K562 (cell line): Measurements from ENCODE around the gene DGUOK. TPM values are rescaled to one million over a fixed set of nuclear protein-coding genes. Genes with fewer than 3 reads are reported as not detected.

ENCODE experiments used
- ATAC-seq: fragments of 200-7000 bp; cut with Tn5 transposase; 3 replicates; pipeline ENCODE4 v1.9.1; 2020; ENCODE audit warnings: moderate library complexity
- BruUV-seq: library from RNA; stranded (reverse); fragments of 400-500 nt; replicated peaks from 2 replicates; lab custom pipeline; 2021; lab: Mats Ljungman, UMichigan
- CTCF ChIA-PET: fragments of 300-600 bp; formaldehyde crosslinking; extraction: SDS; loops from one replicate; lab custom pipeline; 2021; ENCODE audit warnings: low intra/inter-chr PET ratio; lab: Yijun Ruan, JAX
- POLR2A ChIA-PET: fragments of 300-600, 350-650 bp; sonication (Branson Sonifier 250); formaldehyde crosslinking; extraction: SDS; loops from one replicate; lab custom pipeline; 2021; ENCODE audit warnings: antibody characterized with exemption, inconsistent platforms; lab: Yijun Ruan, JAX
- DNase-seq, 4 experiments: peaks; one replicate each; pipeline versions ENCODE4 v3.0.0 to v3.0.0-alpha.2; 2011 to 2018; ENCODE audit warnings: low spot score in 3 of 4, mixed read lengths in 3 of 4; ENCODE audit errors: extremely low read depth in 1 of 4
- FAIRE-seq: peaks from 2 replicates; lab custom pipeline; 2011; peaks lifted over from hg19 to GRCh38; lab: Jason Lieb, UNC
- H2AFZ ChIP-seq: 2 replicates; pipeline ENCODE4 v1.6.0; 2011; ENCODE audit warnings: low read depth, low read length, control low read depth, inconsistent platforms
- H3K27ac ChIP-seq: fragments of 200-600 bp; 3 replicates; pipeline ENCODE4 v1.8.0; 2011; ENCODE audit warnings: low read depth, mild to moderate bottlenecking, control low read depth, inconsistent platforms, low read length, moderate library complexity, mixed read lengths; ENCODE audit errors: extremely low read depth
- H3K27me3 ChIP-seq, 2 experiments: fragments of 300-600 bp in 1 of 2; 2 replicates in 1 of 2; 3 replicates in 1 of 2; pipeline versions ENCODE4 v1.6.0 to v1.8.0; 2011; ENCODE audit warnings: inconsistent platforms in 2 of 2, low read length in 2 of 2, mild to moderate bottlenecking in 1 of 2, mixed read lengths in 1 of 2, moderate library complexity in 1 of 2; ENCODE audit not compliant: control insufficient read depth in 2 of 2, insufficient read depth in 2 of 2
- H3K36me3 ChIP-seq: fragments of 300-600 bp; 3 replicates; pipeline ENCODE4 v1.8.0; 2011; ENCODE audit warnings: mild to moderate bottlenecking, low read length, inconsistent platforms; ENCODE audit not compliant: control insufficient read depth, insufficient read depth
- H3K4me1 ChIP-seq, 2 experiments: fragments of 200-600 bp in 1 of 2; replicated peaks in 1 of 2; 2 replicates in 1 of 2; 3 replicates in 1 of 2; pipeline versions ENCODE4 v1.5.1 to v1.8.0; 2011; ENCODE audit warnings: inconsistent platforms in 2 of 2, low read length in 2 of 2, mild to moderate bottlenecking in 1 of 2, mixed read lengths in 1 of 2, moderate library complexity in 1 of 2; ENCODE audit not compliant: control insufficient read depth in 2 of 2, insufficient read depth in 2 of 2
- H3K4me2 ChIP-seq: 2 replicates; pipeline ENCODE4 v1.6.1; 2011; ENCODE audit warnings: low read length, control low read depth, inconsistent platforms, mixed read lengths; ENCODE audit not compliant: insufficient read depth
- H3K4me3 ChIP-seq: fragments of 200-600 bp; sonication (generic), shearing (Covaris generic); 2 replicates; pipeline ENCODE4 v1.5.1; 2016; ENCODE audit warnings: control low read depth, inconsistent platforms
- H3K79me2 ChIP-seq: fragments of 200-600 bp; 3 replicates; pipeline ENCODE4 v1.8.0; 2011; ENCODE audit warnings: low read length, inconsistent platforms; ENCODE audit not compliant: control insufficient read depth, insufficient read depth
- H3K9ac ChIP-seq, 2 experiments: 2 replicates each; pipeline versions ENCODE4 v1.6.0 to v1.6.1; 2011; ENCODE audit warnings: low read depth in 2 of 2, low read length in 2 of 2, control low read depth in 1 of 2, inconsistent platforms in 1 of 2, mild to moderate bottlenecking in 1 of 2, mixed read lengths in 1 of 2; ENCODE audit not compliant: insufficient read depth in 1 of 2
- H3K9me1 ChIP-seq: one replicate; pipeline ENCODE4 v1.6.0; 2011; ENCODE audit warnings: inconsistent platforms, mild to moderate bottlenecking, low read length, moderate library complexity; ENCODE audit not compliant: control insufficient read depth, insufficient read depth
- H3K9me3 ChIP-seq: replicated peaks from 2 replicates; pipeline ENCODE4 v1.5.1; 2011; ENCODE audit warnings: low read depth, low read length, inconsistent platforms; ENCODE audit not compliant: control insufficient read depth, insufficient read depth
- H4K20me1 ChIP-seq: replicated peaks from 2 replicates; pipeline ENCODE4 v1.6.1; 2011; ENCODE audit warnings: low read length, inconsistent platforms, mixed read lengths; ENCODE audit not compliant: control insufficient read depth, insufficient read depth
- ATF6 ChIP-seq: sonication (generic); formaldehyde crosslinking; IDR thresholded peaks from 2 replicates; pipeline ENCODE4 v1.4.0; 2020; ENCODE audit warnings: mild to moderate bottlenecking, missing genetic modification reagents
- CHD2 ChIP-seq: IDR thresholded peaks from 2 replicates; pipeline ENCODE4 v1.6.1; 2011; ENCODE audit warnings: low read depth, low read length
- ETV5 ChIP-seq: sonication (generic); formaldehyde crosslinking; IDR thresholded peaks from 2 replicates; pipeline ENCODE4 v1.4.0; 2020; ENCODE audit warnings: low read depth, mild to moderate bottlenecking, missing genetic modification reagents
- LEF1 ChIP-seq: fragments of 450-650 bp; IDR thresholded peaks from 2 replicates; pipeline ENCODE4 v1.6.1; 2016; ENCODE audit warnings: mild to moderate bottlenecking
- NR0B1 ChIP-seq: fragments of 450-650 bp; IDR thresholded peaks from one replicate; pipeline ENCODE4 v1.6.1; 2018; ENCODE audit warnings: mild to moderate bottlenecking, moderate library complexity; ENCODE audit not compliant: partially characterized antibody
- PHB2 ChIP-seq: fragments of 450-650 bp; IDR thresholded peaks from 2 replicates; pipeline ENCODE4 v1.6.1; 2017; ENCODE audit warnings: low read depth
- PRMT5 ChIP-seq: sonication (generic); formaldehyde crosslinking; IDR thresholded peaks from 2 replicates; pipeline ENCODE4 v1.5.0; 2020; ENCODE audit warnings: missing genetic modification reagents
- RBM15 ChIP-seq: fragments of 200-400 bp; formaldehyde crosslinking; IDR thresholded peaks from 2 replicates; pipeline ENCODE4 v1.6.1; 2018; ENCODE audit warnings: mild to moderate bottlenecking, low read length, moderate library complexity; ENCODE audit not compliant: insufficient read depth
- SMARCB1 ChIP-seq: IDR thresholded peaks from 2 replicates; pipeline ENCODE4 v1.6.1; 2011; ENCODE audit warnings: improper control_type of control experiment, low read depth; ENCODE audit not compliant: insufficient read length
- THRA ChIP-seq: fragments of 450-650 bp; IDR thresholded peaks from 2 replicates; pipeline ENCODE4 v1.6.1; 2017; ENCODE audit warnings: mild to moderate bottlenecking, moderate library complexity
- USF2 ChIP-seq: sonication (generic); formaldehyde crosslinking; IDR thresholded peaks from 2 replicates; pipeline ENCODE4 v1.5.0; 2020; ENCODE audit warnings: missing genetic modification reagents
- YY1 ChIP-seq, 3 experiments: IDR thresholded peaks; 2 replicates each; pipeline ENCODE4 v1.6.1; 2011; ENCODE audit warnings: low read length in 2 of 3, mild to moderate bottlenecking in 2 of 3, moderate library complexity in 2 of 3, borderline replicate concordance in 1 of 3, control low read depth in 1 of 3, low read depth in 1 of 3; ENCODE audit not compliant: insufficient read depth in 3 of 3, insufficient replicate concordance in 2 of 3, control insufficient read depth in 1 of 3, insufficient read length in 1 of 3; ENCODE audit errors: extremely low read depth in 1 of 3
- ZNF134 ChIP-seq: fragments of 250-450 bp; sonication (Bioruptor Pico); conservative IDR thresholded peaks from 2 replicates; pipeline ENCODE4 v1.4.0; 2020
- ZNF212 ChIP-seq: fragments of 450-650 bp; formaldehyde crosslinking; IDR thresholded peaks from 2 replicates; pipeline ENCODE4 v1.4.0; 2020; ENCODE audit warnings: mild to moderate bottlenecking
- ZNF347 ChIP-seq: fragments of 450-650 bp; formaldehyde crosslinking; IDR thresholded peaks from 2 replicates; pipeline ENCODE4 v1.4.0; 2020; ENCODE audit warnings: low read depth, mild to moderate bottlenecking, moderate library complexity
- ZNF695 ChIP-seq: fragments of 450-650 bp; formaldehyde crosslinking; IDR thresholded peaks from 2 replicates; pipeline ENCODE4 v1.4.0; 2020; ENCODE audit warnings: mild to moderate bottlenecking, moderate library complexity
- ZZZ3 ChIP-seq: fragments of 450-650 bp; IDR thresholded peaks from 2 replicates; pipeline ENCODE4 v1.6.1; 2016; ENCODE audit warnings: antibody characterized with exemption, mild to moderate bottlenecking, moderate library complexity
- WGBS: fragments of 100-300 bp; shearing (Covaris generic); methylation state at CpG from one replicate; pipeline ENCODE4 v1.1.6; 2016; ENCODE audit warnings: low coverage, mixed read lengths; ENCODE audit not compliant: insufficient coverage; ENCODE audit errors: missing lambda C conversion rate; 5-methylcytosine and 5-hydroxymethylcytosine counted together
- in situ Hi-C: fragments of 300-500 bp; cut with MboI; formaldehyde crosslinking; loops from 4 replicates; pipeline ENCODE4 v1.15.0; 2018; ENCODE audit warnings: inconsistent platforms, mixed read lengths
- intact Hi-C: fragments of 100-400 bp; cut with micrococcal nuclease; formaldehyde crosslinking; loops from 2 replicates; pipeline ENCODE4 v1.14.2; 2022
- polyA plus RNA-seq, 8 experiments: library from polyadenylated mRNA; depleted of rRNA in 4 of 8; stranded (reverse) in 5 of 8; unstranded in 3 of 8; fragments of >200 nt; fragmentation: Nextera tagmentation in 2 of 8; fragmentation: Illumina TruSeq in 1 of 8; extraction: Ambion mirVana in 2 of 8; extraction: Trizol in 1 of 8; gene quantifications; 2 replicates each; pipeline versions ENCODE4 v1.2.1 to v1.2.3, GENCODE V29; 2011 to 2014; ENCODE audit warnings: inconsistent platforms in 1 of 8, missing spikeins in 1 of 8
- total RNA-seq, 7 experiments: library from RNA; depleted of rRNA in 6 of 7; stranded (reverse); fragments of >200 nt in 6 of 7; fragmentation: Illumina TruSeq in 2 of 7; extraction: Trizol in 2 of 7; gene quantifications; 2 replicates each; pipeline versions ENCODE4 v1.2.1 to v1.2.3, GENCODE V29; 2011 to 2021; ENCODE audit warnings: low replicate concordance in 1 of 7

DGUOK gene
- total and polyA plus RNA-seq, 9 of the 15 experiments (the other 6 are each of a cell fraction or from before 2014, with no cell fraction given) = 67.0 to 288 (median 126) TPM

GRCh38 chr2:73902284-73902683 is 24.4 kb upstream of the DGUOK start:
- no peak for TF ChIP-seq ATF6 (CRISPR knock-in tag)
- no peak for TF ChIP-seq ZNF695
- TF ChIP-seq NR0B1 = no peak
- no peak for TF ChIP-seq PHB2
- no peak for TF ChIP-seq THRA
- no peak for TF ChIP-seq YY1 (IDR thresholded peaks at IDR 0.05; ENCODE audit: borderline replicate concordance in 1 of 3, control insufficient read depth in 1 of 3, extremely low read depth in 1 of 3, insufficient read depth in 3 of 3, insufficient read length in 1 of 3, insufficient replicate concordance in 2 of 3, low read depth in 1 of 3, low read length in 2 of 3)
- TF ChIP-seq PRMT5 = no peak
- no peak for TF ChIP-seq ZNF347 (CRISPR knock-in tag)
- TF ChIP-seq ZZZ3 = no peak
- TF ChIP-seq RBM15 = no peak
- no peak for TF ChIP-seq ZNF212 (CRISPR knock-in tag)
- no peak for TF ChIP-seq ETV5 (CRISPR knock-in tag)
- no peak for TF ChIP-seq CHD2
- no peak for TF ChIP-seq USF2 (CRISPR knock-in tag)
- TF ChIP-seq SMARCB1 = no peak
- no peak for TF ChIP-seq LEF1
- TF ChIP-seq ZNF134 (CRISPR knock-in tag) = no peak
- TF ChIP-seq, all 486 proteins: peak for 0
- Histone ChIP-seq H3K4me2 (no peak overlapping the region; the same call in 1 of the 2 replicates), H3K9me3 (no peaks in the 10 kb centered on the region), H3K4me1 (no peaks in the 10 kb centered on the region), H3K9me1 (no peaks in the 10 kb centered on the region), H3K27me3 (no peaks in the 10 kb centered on the region; a peak in 1 of 5 replicates), H3K4me3 (no peak overlapping the region), H3K9ac (no peak overlapping the region), H4K20me1 (no peaks in the 10 kb centered on the region), H3K36me3 (no peaks in the 10 kb centered on the region), H3K27ac (no peak overlapping the region), H2AFZ (no peak overlapping the region; the same call in 1 of the 2 replicates), H3K79me2 (no peaks in the 10 kb centered on the region)
- no TSS peak for BruUV-seq
- in situ Hi-C loops = no loop called here
- ChIA-PET CTCF (no interaction called here), POLR2A (interaction anchor here (0.7 kb wide), 1 partner anchor 305 kb away, joined by 3 read pairs; no protein-coding TSS in a partner anchor)
- ATAC-seq = no peak
- intact Hi-C loops = no loop called here
- no peak for DNase-seq
- 2% methylated on average over 4 of the region's 4 CpGs for WGBS
- no peak for FAIRE-seq
